Measurements from ENCODE around the gene KREMEN1.

The KREMEN1 gene

GRCh38 chr22:29129808-29130140, 56.9 kb downstream of the KREMEN1 start:
- no peak overlapping the region for H3K4me3 Mint-ChIP-seq
- H3K27me3 Mint-ChIP-seq (ENCODE audit: low read depth), result no peaks in the 10 kb centered on the region
- peaks cover 46% of the 10 kb centered on the region for H3K36me3 Mint-ChIP-seq (ENCODE audit: low read depth)
- peaks cover 13% of the 10 kb centered on the region for H3K4me1 Mint-ChIP-seq
- H3K27ac Mint-ChIP-seq, result peak overlapping the region in 2 of 3 experiments; percentile 41 to 60
- peaks cover 7% of the 10 kb centered on the region for H3K9me3 Mint-ChIP-seq
- TF ChIP-seq, protein P1, sequence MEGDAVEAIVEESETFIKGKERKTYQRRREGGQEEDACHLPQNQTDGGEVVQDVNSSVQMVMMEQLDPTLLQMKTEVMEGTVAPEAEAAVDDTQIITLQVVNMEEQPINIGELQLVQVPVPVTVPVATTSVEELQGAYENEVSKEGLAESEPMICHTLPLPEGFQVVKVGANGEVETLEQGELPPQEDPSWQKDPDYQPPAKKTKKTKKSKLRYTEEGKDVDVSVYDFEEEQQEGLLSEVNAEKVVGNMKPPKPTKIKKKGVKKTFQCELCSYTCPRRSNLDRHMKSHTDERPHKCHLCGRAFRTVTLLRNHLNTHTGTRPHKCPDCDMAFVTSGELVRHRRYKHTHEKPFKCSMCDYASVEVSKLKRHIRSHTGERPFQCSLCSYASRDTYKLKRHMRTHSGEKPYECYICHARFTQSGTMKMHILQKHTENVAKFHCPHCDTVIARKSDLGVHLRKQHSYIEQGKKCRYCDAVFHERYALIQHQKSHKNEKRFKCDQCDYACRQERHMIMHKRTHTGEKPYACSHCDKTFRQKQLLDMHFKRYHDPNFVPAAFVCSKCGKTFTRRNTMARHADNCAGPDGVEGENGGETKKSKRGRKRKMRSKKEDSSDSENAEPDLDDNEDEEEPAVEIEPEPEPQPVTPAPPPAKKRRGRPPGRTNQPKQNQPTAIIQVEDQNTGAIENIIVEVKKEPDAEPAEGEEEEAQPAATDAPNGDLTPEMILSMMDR (IDR thresholded peaks at IDR 0.05; ENCODE audit: unreplicated experiment in 3 of 3), result no peak

- peaks cover 7% of the 10 kb centered on the region for H3K9me3 Mint-ChIP-seq
Measured at GRCh38 chr22:29130476-29130875, 57.6 kb downstream of the KREMEN1 start.

DNA sequence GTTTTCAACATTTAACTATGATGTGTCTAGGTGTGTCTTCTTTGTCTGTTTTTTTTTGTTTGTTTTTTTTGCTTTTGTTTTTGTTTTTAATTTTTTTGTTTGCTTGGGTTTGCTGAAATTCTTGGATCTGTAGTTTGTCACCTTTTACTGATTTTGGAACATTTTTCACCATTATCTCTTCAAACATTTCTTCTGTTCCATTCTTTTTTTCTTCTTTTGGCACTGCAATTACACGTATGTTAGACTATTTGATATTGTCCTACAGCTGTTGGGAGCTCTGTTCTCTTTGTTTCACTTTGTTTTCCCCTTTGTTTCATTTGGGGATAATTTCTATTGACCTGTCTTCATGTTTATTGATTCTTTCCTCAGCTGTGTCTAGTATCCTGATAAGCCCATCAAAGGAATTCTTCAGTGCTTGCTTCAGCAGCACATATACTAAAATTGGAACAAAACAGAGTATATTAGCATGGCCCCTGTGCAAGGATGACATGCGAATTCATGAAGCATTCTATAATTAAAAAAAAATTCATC, 60.8 kb downstream of the KREMEN1 start:
- Mint-ChIP-seq H3K36me3 (ENCODE audit: low read depth) (peaks cover 59% of the 10 kb centered on the region), H3K4me1 (peaks cover 31% of the 10 kb centered on the region), H3K27me3 (ENCODE audit: low read depth) (no peaks in the 10 kb centered on the region), H3K9me3 (peaks cover 7% of the 10 kb centered on the region), H3K27ac (no peak overlapping the region), H3K4me3 (no peak overlapping the region)
- TF ChIP-seq, protein P1 (IDR thresholded peaks at IDR 0.05; ENCODE audit: unreplicated experiment in 3 of 3), result no peak

More at GRCh38 chr22:29130476-29130875, 57.6 kb downstream of the KREMEN1 start:
- TF ChIP-seq, protein P1 (IDR thresholded peaks at IDR 0.05; ENCODE audit: unreplicated experiment in 3 of 3), result no peak
- Mint-ChIP-seq H3K4me3 (no peak overlapping the region), H3K4me1 (peaks cover 19% of the 10 kb centered on the region), H3K27me3 (ENCODE audit: low read depth) (no peaks in the 10 kb centered on the region), H3K36me3 (ENCODE audit: low read depth) (peaks cover 48% of the 10 kb centered on the region), H3K27ac (no peak overlapping the region)

DNA sequence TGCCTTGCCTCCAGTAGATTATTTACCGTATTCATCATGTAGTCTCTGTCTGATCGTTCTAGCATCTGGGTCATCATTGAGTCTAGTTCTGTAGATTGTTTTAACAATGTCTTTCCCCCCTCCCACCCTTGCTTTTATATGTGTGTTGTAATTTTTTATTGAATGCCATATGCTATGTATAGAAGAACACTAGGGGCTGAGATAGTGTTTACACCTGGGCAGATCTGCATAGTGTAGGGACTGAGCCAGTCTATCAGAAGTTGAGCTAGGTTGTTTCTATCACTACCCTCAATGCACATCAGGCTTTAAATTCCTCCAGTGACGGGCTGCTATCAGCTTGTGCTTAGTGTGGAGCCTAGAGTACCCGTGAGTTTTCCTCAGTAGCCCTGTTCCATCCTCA, 61.6 kb downstream of the KREMEN1 start:
- Mint-ChIP-seq H3K4me1 (peaks cover 36% of the 10 kb centered on the region), H3K27me3 (ENCODE audit: low read depth) (no peaks in the 10 kb centered on the region), H3K9me3 (peaks cover 7% of the 10 kb centered on the region), H3K27ac (no peak overlapping the region), H3K36me3 (ENCODE audit: low read depth) (peaks cover 64% of the 10 kb centered on the region), H3K4me3 (no peak overlapping the region)
- TF ChIP-seq, protein P1 (IDR thresholded peaks at IDR 0.05; ENCODE audit: unreplicated experiment in 3 of 3), result no peak

- H3K36me3 Mint-ChIP-seq (ENCODE audit: low read depth), result peaks cover 80% of the 10 kb centered on the region
- no peaks in the 10 kb centered on the region for H3K27me3 Mint-ChIP-seq (ENCODE audit: low read depth)
- H3K27ac Mint-ChIP-seq, result peak overlapping the region; percentile 39 to 66 (median 64)
- TF ChIP-seq, protein P1 (IDR thresholded peaks at IDR 0.05; ENCODE audit: unreplicated experiment in 3 of 3), result no peak
- peaks cover 57% of the 10 kb centered on the region for H3K4me1 Mint-ChIP-seq
- peaks cover 7% of the 10 kb centered on the region for H3K9me3 Mint-ChIP-seq
- no peak overlapping the region for H3K4me3 Mint-ChIP-seq
Measured at GRCh38 chr22:29136782-29137700, 64.2 kb downstream of the KREMEN1 start.

Measured in nephron (organoid).